OCI-M2 (cell line): ENCODE results near the gene PUS7L.
"Not testable (repeated sequence)": the region's sequence is repeated elsewhere in the genome, so short reads cannot be mapped to it uniquely, and the experiment has no call there.

ENCODE experiments used
- DNase-seq: peaks from one replicate; lab custom pipeline; 2025; ENCODE audit not compliant: unreplicated experiment; lab: John Stamatoyannopoulos, UW

Gene PUS7L

GRCh38 chr12:43751360-43751759 lies 7.2 kb downstream of the PUS7L start:
- DNase-seq, result not testable (repeated sequence)

GRCh38 chr12:43750814-43751213 lies 7.8 kb downstream of the PUS7L start:
- DNase-seq, result no peak

- no peak for DNase-seq
Measured at GRCh38 chr12:43749016-43749415, 9.6 kb downstream of the PUS7L start.

- DNase-seq, result no peak
Measured at GRCh38 chr12:43744826-43745225, 13.8 kb downstream of the PUS7L start.

GRCh38 chr12:43742106-43742505 lies 16.5 kb downstream of the PUS7L start:
- no peak for DNase-seq

GRCh38 chr12:43740511-43741100 lies 18.0 kb downstream of the PUS7L start:
- no peak for DNase-seq

- DNase-seq, result no peak
Measured at GRCh38 chr12:43737646-43738045, 20.9 kb downstream of the PUS7L start.

GRCh38 chr12:43736927-43737440 lies 21.6 kb downstream of the PUS7L start:
- DNase-seq, result no peak

- no peak for DNase-seq
Measured at GRCh38 chr12:43733687-43734086, 24.9 kb downstream of the PUS7L start.

- DNase-seq, result no peak
Measured at GRCh38 chr12:43730283-43730682, 28.3 kb downstream of the PUS7L start.

GRCh38 chr12:43728698-43729097 lies 29.9 kb downstream of the PUS7L start:
- no peak for DNase-seq

- DNase-seq, result no peak
Measured at GRCh38 chr12:43728117-43728516, 30.5 kb downstream of the PUS7L start.

- no peak for DNase-seq
Measured at GRCh38 chr12:43723134-43723533, 35.5 kb downstream of the PUS7L start.

GRCh38 chr12:43722621-43723020 lies 36.0 kb downstream of the PUS7L start:
- DNase-seq, result no peak

GRCh38 chr12:43711348-43711747 lies 47.2 kb downstream of the PUS7L start:
- DNase-seq, result no peak

- not testable (repeated sequence) for DNase-seq
Measured at GRCh38 chr12:43703772-43704171, 54.8 kb downstream of the PUS7L start.

GRCh38 chr12:43701194-43701593 lies 57.4 kb downstream of the PUS7L start:
- DNase-seq, result not testable (repeated sequence)

GRCh38 chr12:43696154-43696553 lies 62.4 kb downstream of the PUS7L start:
- peak; percentile 11 for DNase-seq

- no peak for DNase-seq
Measured at GRCh38 chr12:43694879-43695278, 63.7 kb downstream of the PUS7L start.

GRCh38 chr12:43692064-43692463 lies 66.5 kb downstream of the PUS7L start:
- DNase-seq, result no peak

GRCh38 chr12:43685491-43685890 lies 73.1 kb downstream of the PUS7L start:
- DNase-seq, result not testable (repeated sequence)

GRCh38 chr12:43676183-43676813 lies 82.3 kb downstream of the PUS7L start:
- DNase-seq, result no peak
